Amniotic epithelial cell (primary cell): ENCODE measurements around the gene MND1.
A peak's percentile ranks its signal among the peaks of the same experiment; 100 is the strongest.

ENCODE experiments used
- DNase-seq: peaks from one replicate; pipeline ENCODE4 v3.0.0-alpha.2; 2010; ENCODE audit warnings: low read depth

Gene MND1

GRCh38 chr4:153346563-153346962 is 2.1 kb downstream of the MND1 start:
- DNase-seq: peak; percentile 39

GRCh38 chr4:153347117-153347516 is 2.6 kb downstream of the MND1 start:
- DNase-seq: no peak

- peak; percentile 98 for DNase-seq
These were observed 3.5 kb downstream of the MND1 start for GRCh38 chr4:153348006-153348405.

GRCh38 chr4:153349206-153349805 is 4.8 kb downstream of the MND1 start:
- DNase-seq: peak; percentile 61

GRCh38 chr4:153362184-153362583 is 17.7 kb downstream of the MND1 start:
- peak; percentile 85 for DNase-seq

- DNase-seq: peak; percentile 68
These were observed 19.6 kb downstream of the MND1 start for GRCh38 chr4:153364061-153364460.

GRCh38 chr4:153365003-153365402 is 20.5 kb downstream of the MND1 start:
- DNase-seq: no peak

- DNase-seq: no peak
These were observed 22.0 kb downstream of the MND1 start for GRCh38 chr4:153366486-153366885.

- DNase-seq: no peak
These were observed 22.6 kb downstream of the MND1 start for GRCh38 chr4:153367092-153367491.

GRCh38 chr4:153369021-153369420 is 24.5 kb downstream of the MND1 start:
- no peak for DNase-seq

GRCh38 chr4:153371701-153372234 is 27.3 kb downstream of the MND1 start:
- DNase-seq: no peak

- DNase-seq: no peak
These were observed 28.6 kb downstream of the MND1 start for GRCh38 chr4:153372967-153373562.

- DNase-seq: no peak
These were observed 30.0 kb downstream of the MND1 start for GRCh38 chr4:153374442-153374841.

GRCh38 chr4:153375303-153375702 is 30.8 kb downstream of the MND1 start:
- DNase-seq: peak; percentile 51

GRCh38 chr4:153383131-153383530 is 38.6 kb downstream of the MND1 start:
- peak; percentile 37 for DNase-seq

GRCh38 chr4:153384160-153384559 is 39.7 kb downstream of the MND1 start:
- no peak for DNase-seq

GRCh38 chr4:153385784-153386183 is 41.3 kb downstream of the MND1 start:
- no peak for DNase-seq

GRCh38 chr4:153387981-153388380 is 43.5 kb downstream of the MND1 start:
- DNase-seq: no peak

GRCh38 chr4:153393397-153393796 is 48.9 kb downstream of the MND1 start:
- DNase-seq: peak; percentile 74

GRCh38 chr4:153394945-153395344 is 50.5 kb downstream of the MND1 start:
- no peak for DNase-seq

GRCh38 chr4:153398713-153399112 is 54.2 kb downstream of the MND1 start:
- DNase-seq: peak; percentile 47

GRCh38 chr4:153399358-153399757 is 54.9 kb downstream of the MND1 start:
- DNase-seq: no peak

- no peak for DNase-seq
These were observed 57.0 kb downstream of the MND1 start for GRCh38 chr4:153401501-153401900.

- DNase-seq: peak; percentile 92
These were observed 57.9 kb downstream of the MND1 start for GRCh38 chr4:153402366-153402765.
